A673 (cell line): ENCODE measurements around the gene ATP2B2. TPM values are rescaled to one million over a fixed set of nuclear protein-coding genes. Genes with fewer than 3 reads are reported as not detected.
A peak's percentile ranks its signal among the peaks of the same experiment; 100 is the strongest.

ENCODE experiments used
- BruUV-seq: library from RNA; stranded (reverse); fragments of 400-500 nt; replicated peaks from 2 replicates; lab custom pipeline; 2021; lab: Mats Ljungman, UMichigan
- CTCF ChIA-PET: fragments of 300-600 bp; sonication (Branson Sonifier 250); formaldehyde crosslinking; loops from one replicate; lab custom pipeline; 2022; ENCODE audit warnings: antibody characterized with exemption; lab: Charles Lee
- POLR2A ChIA-PET: fragments of 300-600 bp; sonication (Branson Sonifier 250); formaldehyde crosslinking; loops from one replicate; lab custom pipeline; 2022; ENCODE audit warnings: antibody characterized with exemption; ENCODE audit not compliant: low non-redundant PET; lab: Charles Lee
- DNase-seq: peaks from one replicate; pipeline ENCODE4 v3.0.0-alpha.2; 2015; ENCODE audit warnings: low spot score
- H3K27ac ChIP-seq: fragments of 200-600 bp; sonication (generic); 2 replicates; pipeline ENCODE4 v1.5.1; 2016; ENCODE audit warnings: mixed run types, low read depth, mild to moderate bottlenecking, mixed read lengths, antibody characterized with exemption, low read length; ENCODE audit not compliant: poor library complexity, severe bottlenecking
- H3K27me3 ChIP-seq: fragments of 200-600 bp; sonication (generic); replicated peaks from 2 replicates; pipeline ENCODE4 v1.6.1; 2017; ENCODE audit warnings: mixed run types, low read depth, mild to moderate bottlenecking, mixed read lengths, antibody characterized with exemption, low read length; ENCODE audit not compliant: insufficient read depth, poor library complexity
- H3K36me3 ChIP-seq: fragments of 200-600 bp; sonication (generic); 2 replicates; pipeline ENCODE4 v1.6.1; 2016; ENCODE audit warnings: mixed run types, mild to moderate bottlenecking, mixed read lengths, antibody characterized with exemption, low read length; ENCODE audit not compliant: insufficient read depth, poor library complexity, severe bottlenecking
- H3K4me1 ChIP-seq: fragments of 200-600 bp; sonication (generic); 2 replicates; pipeline ENCODE4 v1.6.1; 2017; ENCODE audit warnings: mixed run types, mild to moderate bottlenecking, mixed read lengths, antibody characterized with exemption, low read length; ENCODE audit not compliant: insufficient read depth, poor library complexity, severe bottlenecking
- H3K4me3 ChIP-seq: fragments of 200-600 bp; sonication (generic); 2 replicates; pipeline ENCODE4 v1.5.1; 2016; ENCODE audit warnings: low read depth, mixed run types, mild to moderate bottlenecking, mixed read lengths, low read length; ENCODE audit not compliant: poor library complexity, severe bottlenecking
- H3K9me3 ChIP-seq: fragments of 200-600 bp; sonication (generic); 2 replicates; pipeline ENCODE4 v1.6.1; 2016; ENCODE audit warnings: mixed run types, low read depth, mild to moderate bottlenecking, mixed read lengths, antibody characterized with exemption, low read length; ENCODE audit not compliant: poor library complexity, severe bottlenecking
- CTCF ChIP-seq: fragments of 300-800, 200-600 bp; sonication (generic); conservative IDR thresholded peaks from 2 replicates; pipeline ENCODE4 v1.5.1; 2017; ENCODE audit warnings: low read depth, mild to moderate bottlenecking, antibody characterized with exemption, low read length, moderate library complexity, mixed read lengths
- EZH2 ChIP-seq: fragments of 200-600 bp; sonication (generic); IDR thresholded peaks from 2 replicates; pipeline ENCODE4 v1.6.1; 2017; ENCODE audit warnings: borderline replicate concordance, low read depth, mild to moderate bottlenecking, mixed read lengths, antibody characterized with exemption, low read length; ENCODE audit not compliant: poor library complexity, severe bottlenecking
- intact Hi-C: fragments of 100-400 bp; cut with micrococcal nuclease; formaldehyde crosslinking; loops from one replicate; pipeline ENCODE4 v1.10.0; 2022; ENCODE audit not compliant: unreplicated experiment
- total RNA-seq: library from RNA; stranded (reverse); gene quantifications from 2 replicates; pipeline ENCODE4 v1.2.3, GENCODE V29; 2021

Gene ATP2B2
- total RNA-seq, 1 experiment from 2014 or later = 0.17 TPM

DNA sequence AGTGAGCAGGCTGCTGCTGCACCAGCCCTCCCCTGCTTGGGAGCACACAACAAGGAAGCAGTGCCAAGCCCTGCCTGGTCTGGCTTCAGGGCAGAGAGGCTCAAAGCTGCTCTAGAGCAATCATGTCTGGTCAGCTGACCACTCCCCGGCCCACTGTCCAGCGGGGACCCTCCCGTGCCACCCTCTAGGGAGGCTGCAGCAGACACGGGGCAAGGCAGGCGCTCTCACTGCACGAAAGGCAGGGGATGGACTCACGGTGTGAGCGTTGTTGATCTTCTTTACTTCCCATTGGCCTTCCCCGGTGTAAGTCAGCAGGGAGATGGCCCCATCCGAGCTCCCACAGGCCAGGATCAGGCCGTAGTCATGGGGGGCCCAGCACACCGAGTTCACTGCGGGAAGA is 193.7 kb downstream of the ATP2B2 start:
- intact Hi-C loops = no loop called here
- H3K27me3 ChIP-seq = no peaks in the 10 kb centered on the region
- TF ChIP-seq EZH2 = no peak
- no peak for TF ChIP-seq CTCF
- POLR2A ChIA-PET = no interaction called here
- no peak overlapping the region for H3K4me3 ChIP-seq
- H3K36me3 ChIP-seq = peaks cover 71% of the 10 kb centered on the region
- BruUV-seq = no TSS peak
- CTCF ChIA-PET = no interaction called here
- no peaks in the 10 kb centered on the region for H3K4me1 ChIP-seq
- DNase-seq = no peak
- H3K9me3 ChIP-seq = no peaks in the 10 kb centered on the region
- no peak overlapping the region for H3K27ac ChIP-seq

DNA sequence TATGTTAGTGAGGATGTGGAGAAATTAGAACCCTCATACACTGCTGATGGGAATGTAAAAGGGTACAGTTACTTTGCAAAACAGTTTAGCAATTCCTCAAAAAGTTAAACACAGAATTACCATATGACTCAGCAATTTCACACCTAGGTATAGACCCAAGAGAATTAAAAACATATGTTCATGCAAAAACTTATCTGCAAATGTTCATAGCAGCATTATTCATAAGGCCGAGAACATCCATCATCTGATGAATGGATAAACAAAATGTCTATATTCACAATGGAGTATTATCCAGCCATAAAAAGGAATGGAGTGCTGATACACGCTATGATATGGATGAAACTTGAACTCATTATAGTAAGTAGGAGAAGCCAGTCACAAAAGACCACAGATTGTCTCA is 194.8 kb downstream of the ATP2B2 start:
- H3K9me3 ChIP-seq = no peaks in the 10 kb centered on the region
- intact Hi-C loops = no loop called here
- POLR2A ChIA-PET = no interaction called here
- H3K4me3 ChIP-seq = no peak overlapping the region
- peaks cover 63% of the 10 kb centered on the region for H3K36me3 ChIP-seq
- no peak for DNase-seq
- CTCF ChIA-PET = no interaction called here
- BruUV-seq = no TSS peak
- H3K27me3 ChIP-seq = no peaks in the 10 kb centered on the region
- no peak for TF ChIP-seq EZH2
- no peaks in the 10 kb centered on the region for H3K4me1 ChIP-seq
- H3K27ac ChIP-seq = peak overlapping the region; percentile 33

GRCh38 chr3:10309736-10310135 is 195.7 kb downstream of the ATP2B2 start:
- Histone ChIP-seq H3K27ac (no peak overlapping the region), H3K4me1 (no peaks in the 10 kb centered on the region), H3K9me3 (no peaks in the 10 kb centered on the region), H3K27me3 (no peaks in the 10 kb centered on the region), H3K36me3 (peaks cover 67% of the 10 kb centered on the region), H3K4me3 (no peak overlapping the region)
- CTCF ChIA-PET = no interaction called here
- BruUV-seq = no TSS peak
- intact Hi-C loops = no loop called here
- POLR2A ChIA-PET = no interaction called here
- TF ChIP-seq CTCF = no peak
- TF ChIP-seq EZH2 = no peak
- DNase-seq = peak; percentile 22

DNA sequence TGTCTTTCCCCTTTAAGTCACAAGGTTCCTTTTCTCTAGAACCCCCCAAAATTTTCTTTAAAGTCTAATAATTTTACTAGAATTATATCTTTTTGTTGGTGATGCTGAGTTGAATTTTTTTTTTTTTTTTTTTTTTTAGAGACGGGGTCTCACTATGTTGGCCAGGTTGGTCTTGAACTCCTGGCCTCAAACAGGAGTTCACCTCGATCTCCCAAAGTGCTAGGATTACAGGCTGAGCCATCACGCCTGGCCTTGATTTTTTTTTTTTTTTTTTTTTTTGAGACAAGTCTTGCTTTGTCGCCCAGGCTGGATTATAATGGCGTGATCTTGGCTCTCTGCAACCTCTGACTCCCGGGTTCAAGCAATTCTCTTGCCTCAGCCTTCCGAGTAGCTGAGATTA is 196.7 kb downstream of the ATP2B2 start:
- H3K4me1 ChIP-seq = no peaks in the 10 kb centered on the region
- no peak for DNase-seq
- no peak overlapping the region for H3K4me3 ChIP-seq
- POLR2A ChIA-PET = no interaction called here
- BruUV-seq = no TSS peak
- no peaks in the 10 kb centered on the region for H3K27me3 ChIP-seq
- no peak for TF ChIP-seq CTCF
- no peak for TF ChIP-seq EZH2
- H3K27ac ChIP-seq = no peak overlapping the region
- H3K36me3 ChIP-seq = peaks cover 67% of the 10 kb centered on the region
- CTCF ChIA-PET = no interaction called here
- intact Hi-C loops = no loop called here
- no peaks in the 10 kb centered on the region for H3K9me3 ChIP-seq
